Loucy (cell line): ENCODE data around the gene ZNF70.
A peak's percentile ranks its signal among the peaks of the same experiment; 100 is the strongest.

Experiments
- H2AFZ ChIP-seq: fragments of 200-600 bp; sonication (generic); 2 replicates; pipeline ENCODE4 v1.6.0; 2016; ENCODE audit warnings: antibody characterized with exemption, mild to moderate bottlenecking, low read length, moderate library complexity
- H3F3A ChIP-seq: fragments of 200-600 bp; 2 replicates; pipeline ENCODE4 v1.6.0; 2016; ENCODE audit warnings: antibody characterized with exemption, low read depth, mild to moderate bottlenecking
- H3K27me3 ChIP-seq: fragments of 200-600 bp; sonication (generic); 2 replicates; pipeline ENCODE4 v1.6.1; 2014; ENCODE audit warnings: low read length, mild to moderate bottlenecking; ENCODE audit not compliant: insufficient read depth, poor library complexity, severe bottlenecking
- H3K36me3 ChIP-seq: fragments of 200-600 bp; sonication (generic); 2 replicates; pipeline ENCODE4 v1.6.1; 2016; ENCODE audit warnings: low read length; ENCODE audit not compliant: insufficient read depth
- H3K4me1 ChIP-seq: fragments of 200-600 bp; sonication (generic); 2 replicates; pipeline ENCODE4 v1.5.1; 2014; ENCODE audit warnings: low read length, mild to moderate bottlenecking; ENCODE audit not compliant: insufficient read depth, poor library complexity, severe bottlenecking
- H3K4me2 ChIP-seq: fragments of 200-600 bp; sonication (generic); 2 replicates; pipeline ENCODE4 v1.6.0; 2014; ENCODE audit warnings: antibody characterized with exemption, low read length, low read depth, mild to moderate bottlenecking; ENCODE audit not compliant: poor library complexity, severe bottlenecking
- H3K4me3 ChIP-seq: fragments of 200-600 bp; sonication (generic); 2 replicates; pipeline ENCODE4 v1.5.1; 2014; ENCODE audit warnings: low read length, mild to moderate bottlenecking, mixed read lengths; ENCODE audit not compliant: poor library complexity, severe bottlenecking
- H3K79me2 ChIP-seq: fragments of 200-600 bp; sonication (generic); 2 replicates; pipeline ENCODE4 v1.6.1; 2014; ENCODE audit warnings: low read length; ENCODE audit not compliant: insufficient read depth
- H3K9ac ChIP-seq: fragments of 200-600 bp; sonication (generic); 2 replicates; pipeline ENCODE4 v1.6.0; 2014; ENCODE audit warnings: mild to moderate bottlenecking, low read depth, low read length, moderate library complexity; ENCODE audit not compliant: poor library complexity, severe bottlenecking
- H3K9me2 ChIP-seq: fragments of 200-600 bp; sonication (generic); replicated peaks from 2 replicates; pipeline ENCODE4 v1.6.1; 2016; ENCODE audit warnings: low read depth, low read length, mixed read lengths
- H3K9me3 ChIP-seq: fragments of 200-600 bp; sonication (generic); 2 replicates; pipeline ENCODE4 v1.6.1; 2014; ENCODE audit warnings: mild to moderate bottlenecking, antibody characterized with exemption, low read length, low read depth; ENCODE audit not compliant: insufficient read depth
- H4K20me1 ChIP-seq: fragments of 200-600 bp; sonication (generic); 2 replicates; pipeline ENCODE4 v1.6.0; 2014; ENCODE audit warnings: antibody characterized with exemption, low read length, mild to moderate bottlenecking; ENCODE audit not compliant: insufficient read depth, poor library complexity, severe bottlenecking
- CTCF ChIP-seq: fragments of 200-600 bp; sonication (generic); conservative IDR thresholded peaks from 2 replicates; pipeline ENCODE4 v1.5.1; 2014; ENCODE audit warnings: mild to moderate bottlenecking, antibody characterized with exemption, low read length
- EZH2phosphoT487 ChIP-seq: fragments of 200-600 bp; IDR thresholded peaks from 2 replicates; pipeline ENCODE4 v1.6.1; 2018; ENCODE audit warnings: antibody characterized with exemption, mild to moderate bottlenecking, moderate library complexity, borderline replicate concordance

ZNF70 gene

DNA sequence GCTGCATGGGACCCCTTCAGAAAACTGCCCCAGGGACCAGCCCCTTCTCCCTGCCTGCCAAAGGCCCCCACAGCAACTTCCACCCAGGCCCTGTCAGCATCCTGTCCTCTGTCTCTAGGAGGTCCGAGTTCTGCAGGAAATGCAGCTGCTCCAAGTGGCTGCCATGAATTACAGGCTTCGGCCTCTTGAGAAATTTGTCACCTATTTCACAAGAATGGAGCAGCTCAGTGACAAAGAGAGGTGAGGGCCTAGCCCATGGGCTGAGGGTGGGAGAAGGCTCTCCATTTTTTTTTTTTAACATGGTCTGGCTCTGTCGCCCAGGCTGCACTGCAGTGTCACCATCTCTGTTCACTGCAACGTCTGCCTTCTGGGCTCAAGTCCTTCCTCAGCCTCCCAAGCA is 52.8 kb downstream of the ZNF70 start:
- H3K9me3 ChIP-seq, result no peaks in the 10 kb centered on the region
- H3K27me3 ChIP-seq, result no peaks in the 10 kb centered on the region
- H4K20me1 ChIP-seq, result no peaks in the 10 kb centered on the region
- H3K36me3 ChIP-seq, result peaks cover 63% of the 10 kb centered on the region; the same call in 1 of the 2 replicates
- TF ChIP-seq EZH2phosphoT487 (no peak), CTCF (no peak)
- H3K9ac ChIP-seq, result peak overlapping the region; percentile 89
- no peak overlapping the region for H2AFZ ChIP-seq
- H3K9me2 ChIP-seq, result no peaks in the 10 kb centered on the region
- peaks cover 47% of the 10 kb centered on the region for H3K4me1 ChIP-seq
- H3K4me3 ChIP-seq, result peak overlapping the region; percentile 70
- peak overlapping the region; percentile 85 for H3K4me2 ChIP-seq
- no peaks in the 10 kb centered on the region for H3F3A ChIP-seq
- peaks cover 73% of the 10 kb centered on the region for H3K79me2 ChIP-seq

DNA sequence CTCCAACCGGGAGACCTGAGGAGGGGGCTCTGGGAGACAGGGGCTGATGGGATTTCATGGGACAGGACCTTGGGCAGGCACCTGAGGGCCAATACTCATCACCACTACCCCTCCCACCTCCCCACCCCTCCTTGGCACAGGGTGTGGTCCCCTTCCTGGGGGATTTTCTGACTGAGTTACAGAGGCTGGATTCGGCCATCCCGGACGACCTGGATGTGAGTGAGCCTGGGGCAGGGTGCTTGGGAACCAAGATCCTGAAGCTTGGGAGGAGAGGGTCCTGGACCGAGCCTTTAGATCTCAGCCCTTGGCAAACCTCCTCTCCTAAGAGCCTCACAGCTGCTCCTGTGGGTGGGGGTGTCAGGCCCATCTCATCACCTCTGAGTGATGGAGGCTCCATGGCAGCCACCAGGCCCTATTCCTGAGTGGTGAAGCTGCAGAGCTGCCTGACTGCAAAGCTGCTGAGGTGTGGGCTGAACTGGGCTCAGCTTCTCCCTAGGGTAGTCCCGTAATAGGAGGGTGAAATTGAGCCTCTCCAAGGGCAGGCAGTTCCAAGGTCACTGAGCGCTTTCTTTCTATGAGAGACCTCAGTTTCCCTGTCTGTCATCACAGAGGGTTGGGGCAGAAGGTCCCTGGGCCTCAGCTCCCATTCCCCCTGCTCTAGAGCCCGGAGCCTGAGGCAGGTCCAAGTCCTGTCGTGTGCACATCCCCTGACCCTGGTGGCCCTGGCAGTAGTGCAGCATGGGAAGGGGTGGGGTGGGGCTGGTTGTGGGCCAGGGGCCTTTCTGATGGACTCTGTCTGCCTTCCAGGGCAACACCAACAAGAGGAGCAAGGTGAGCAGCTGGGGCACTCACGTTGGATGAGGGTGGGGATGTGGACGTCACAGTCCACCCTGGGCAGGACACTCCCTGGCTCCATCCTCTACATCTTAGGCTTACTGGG is 53.6 kb downstream of the ZNF70 start:
- Histone ChIP-seq H4K20me1 (no peaks in the 10 kb centered on the region), H3K36me3 (peaks cover 70% of the 10 kb centered on the region; the same call in 1 of the 2 replicates), H3K27me3 (no peaks in the 10 kb centered on the region), H2AFZ (no peak overlapping the region), H3K4me1 (peaks cover 45% of the 10 kb centered on the region), H3K9ac (peak overlapping the region; percentile 89), H3F3A (no peaks in the 10 kb centered on the region), H3K9me2 (no peaks in the 10 kb centered on the region), H3K4me3 (peak overlapping the region; percentile 70), H3K79me2 (peaks cover 65% of the 10 kb centered on the region), H3K4me2 (peak overlapping the region; percentile 85), H3K9me3 (no peaks in the 10 kb centered on the region)
- no peak for TF ChIP-seq CTCF
- no peak for TF ChIP-seq EZH2phosphoT487

- peak overlapping the region; percentile 89 for H3K9ac ChIP-seq
- peak overlapping the region; percentile 7; the same call in 1 of the 2 replicates for H2AFZ ChIP-seq
- no peaks in the 10 kb centered on the region for H4K20me1 ChIP-seq
- H3K9me2 ChIP-seq, result no peaks in the 10 kb centered on the region
- H3K4me3 ChIP-seq, result peak overlapping the region; percentile 70
- peaks cover 56% of the 10 kb centered on the region for H3K79me2 ChIP-seq
- peaks cover 67% of the 10 kb centered on the region; the same call in 1 of the 2 replicates for H3K36me3 ChIP-seq
- no peaks in the 10 kb centered on the region for H3K9me3 ChIP-seq
- H3F3A ChIP-seq, result no peaks in the 10 kb centered on the region
- peak overlapping the region; percentile 85 for H3K4me2 ChIP-seq
- H3K4me1 ChIP-seq, result peaks cover 38% of the 10 kb centered on the region
- H3K27me3 ChIP-seq, result no peaks in the 10 kb centered on the region
- TF ChIP-seq CTCF, result no peak
- TF ChIP-seq EZH2phosphoT487, result no peak
Observed at GRCh38 chr22:23696326-23696851, 54.5 kb downstream of the ZNF70 start.
